ENCODE data around the gene LIMD2.

Gene LIMD2

DNA sequence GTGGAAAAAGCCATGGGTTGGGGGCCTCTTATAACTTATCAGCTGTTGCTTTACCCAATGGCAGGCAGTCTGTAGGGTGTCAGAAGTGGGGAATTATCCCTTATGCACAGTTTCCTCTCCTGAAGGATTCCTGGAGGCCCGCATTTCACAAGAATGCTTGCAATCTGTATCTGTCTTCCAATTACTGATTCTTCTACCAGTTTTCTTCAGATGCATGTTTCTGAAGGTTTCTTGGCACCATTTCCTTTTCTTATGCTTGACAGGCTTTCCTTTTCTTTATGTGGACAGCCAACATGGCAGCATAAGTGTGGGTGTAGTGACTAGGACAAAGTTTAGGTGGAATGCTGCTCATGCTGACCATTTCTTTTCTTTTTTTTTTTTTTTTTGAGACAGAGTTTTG is 41.6 kb downstream of the LIMD2 start:
- WGBS (ENCODE audit: insufficient coverage): no CpG with 5 or more reads among the region's 1 CpG
- Histone ChIP-seq H3K4me1 (ENCODE audit: control extremely low read depth in 1 of 4, control insufficient read depth in 4 of 4, insufficient read depth in 4 of 4, low read length in 3 of 4) (no peaks in the 10 kb centered on the region), H3K27ac (ENCODE audit: insufficient read depth in 1 of 2, low read depth in 1 of 2, low read length in 2 of 2, poor library complexity in 1 of 2, severe bottlenecking in 2 of 2) (no peak overlapping the region), H3K9me3 (ENCODE audit: control extremely low read depth in 1 of 5, control insufficient read depth in 4 of 5, insufficient read depth in 2 of 5, low read depth in 1 of 5, low read length in 4 of 5) (no peaks in the 10 kb centered on the region), H3K36me3 (ENCODE audit: control insufficient read depth in 4 of 4, insufficient read depth in 4 of 4, low read length in 3 of 4) (peaks cover 8 to 55% (median 25%) of the 10 kb centered on the region in 4 experiments), H3K4me3 (ENCODE audit: control insufficient read depth in 1 of 7, extremely low read depth in 1 of 7, insufficient read depth in 4 of 7, low read depth in 2 of 7, low read length in 6 of 7) (no peak overlapping the region), H3K27me3 (replicated peaks in 2 of 5; ENCODE audit: control insufficient read depth in 4 of 5, insufficient read depth in 5 of 5, low read length in 4 of 5) (no peaks in the 10 kb centered on the region)
- ChIA-PET CTCF (no interaction called here), POLR2A (no interaction called here)
- no peak for DNase-seq

DNA sequence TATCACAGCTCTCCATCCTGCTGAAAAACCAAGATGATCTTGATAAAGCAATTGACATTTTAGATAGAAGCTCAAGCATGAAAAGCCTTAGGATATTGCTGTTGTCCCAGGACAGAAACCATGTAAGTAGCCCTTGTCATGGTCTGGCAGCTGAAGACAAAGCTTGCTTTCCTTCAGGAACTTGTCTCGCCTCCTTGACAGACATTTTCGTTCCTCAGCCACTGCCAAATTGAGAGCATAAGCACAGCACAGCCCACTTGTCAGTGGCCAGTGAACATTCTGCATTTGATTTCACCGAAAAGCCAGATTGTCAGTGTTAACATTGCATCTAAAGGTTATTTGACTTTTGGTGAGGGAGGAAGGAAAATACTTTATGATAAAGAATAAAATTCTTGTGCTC is 42.1 kb downstream of the LIMD2 start:
- ChIA-PET POLR2A (no interaction called here), CTCF (interaction anchor here (0.9 to 1.4 kb wide), 4 partner anchors 8 to 65 kb away, joined by 3 to 4 read pairs (median 3); no protein-coding TSS in a partner anchor)
- no peak for DNase-seq
- Histone ChIP-seq H3K27me3 (replicated peaks in 2 of 5; ENCODE audit: control insufficient read depth in 4 of 5, insufficient read depth in 5 of 5, low read length in 4 of 5) (no peaks in the 10 kb centered on the region), H3K4me1 (ENCODE audit: control extremely low read depth in 1 of 4, control insufficient read depth in 4 of 4, insufficient read depth in 4 of 4, low read length in 3 of 4) (no peaks in the 10 kb centered on the region), H3K9me3 (ENCODE audit: control extremely low read depth in 1 of 5, control insufficient read depth in 4 of 5, insufficient read depth in 2 of 5, low read depth in 1 of 5, low read length in 4 of 5) (no peaks in the 10 kb centered on the region), H3K27ac (ENCODE audit: insufficient read depth in 1 of 2, low read depth in 1 of 2, low read length in 2 of 2, poor library complexity in 1 of 2, severe bottlenecking in 2 of 2) (no peak overlapping the region), H3K4me3 (ENCODE audit: control insufficient read depth in 1 of 7, extremely low read depth in 1 of 7, insufficient read depth in 4 of 7, low read depth in 2 of 7, low read length in 6 of 7) (no peak overlapping the region), H3K36me3 (ENCODE audit: control insufficient read depth in 4 of 4, insufficient read depth in 4 of 4, low read length in 3 of 4) (peaks cover 11 to 54% (median 27%) of the 10 kb centered on the region in 4 experiments)
- WGBS (ENCODE audit: insufficient coverage): 89% methylated on average over 2 of the region's 3 CpGs

DNA sequence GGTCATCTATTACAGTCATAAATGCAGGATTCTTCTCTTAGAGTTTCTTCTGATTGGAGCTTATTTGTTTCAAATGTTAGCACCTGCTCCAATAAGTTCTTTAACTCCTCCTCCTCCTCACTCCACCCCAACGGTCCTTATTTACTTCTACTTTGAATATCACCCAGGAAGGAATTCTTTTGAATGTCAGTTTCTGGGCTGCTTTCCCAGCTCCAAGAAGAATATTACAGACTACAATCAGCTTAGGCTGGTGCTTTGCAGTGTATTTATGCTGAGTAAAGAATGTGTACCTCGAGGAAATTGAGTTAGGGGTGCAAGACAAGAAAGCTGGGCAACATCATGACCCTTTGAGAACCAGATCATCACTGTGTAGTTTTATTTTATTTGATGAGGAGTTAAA is 46.9 kb downstream of the LIMD2 start:
- peaks cover 3 to 9% (median 6%) of the 10 kb centered on the region in 4 experiments for H3K4me1 ChIP-seq (ENCODE audit: control extremely low read depth in 1 of 4, control insufficient read depth in 4 of 4, insufficient read depth in 4 of 4, low read length in 3 of 4)
- no peak for DNase-seq
- POLR2A ChIA-PET: no interaction called here
- no peak overlapping the region for H3K4me3 ChIP-seq (ENCODE audit: control insufficient read depth in 1 of 7, extremely low read depth in 1 of 7, insufficient read depth in 4 of 7, low read depth in 2 of 7, low read length in 6 of 7)
- H3K27ac ChIP-seq (ENCODE audit: insufficient read depth in 1 of 2, low read depth in 1 of 2, low read length in 2 of 2, poor library complexity in 1 of 2, severe bottlenecking in 2 of 2): no peak overlapping the region
- no peaks in the 10 kb centered on the region for H3K27me3 ChIP-seq (replicated peaks in 2 of 5; ENCODE audit: control insufficient read depth in 4 of 5, insufficient read depth in 5 of 5, low read length in 4 of 5)
- peaks cover 9 to 36% (median 24%) of the 10 kb centered on the region in 4 experiments for H3K36me3 ChIP-seq (ENCODE audit: control insufficient read depth in 4 of 4, insufficient read depth in 4 of 4, low read length in 3 of 4)
- CTCF ChIA-PET: no interaction called here
- no CpG with 5 or more reads among the region's 2 CpGs for WGBS (ENCODE audit: insufficient coverage)
- no peaks in the 10 kb centered on the region for H3K9me3 ChIP-seq (ENCODE audit: control extremely low read depth in 1 of 5, control insufficient read depth in 4 of 5, insufficient read depth in 2 of 5, low read depth in 1 of 5, low read length in 4 of 5)

DNA sequence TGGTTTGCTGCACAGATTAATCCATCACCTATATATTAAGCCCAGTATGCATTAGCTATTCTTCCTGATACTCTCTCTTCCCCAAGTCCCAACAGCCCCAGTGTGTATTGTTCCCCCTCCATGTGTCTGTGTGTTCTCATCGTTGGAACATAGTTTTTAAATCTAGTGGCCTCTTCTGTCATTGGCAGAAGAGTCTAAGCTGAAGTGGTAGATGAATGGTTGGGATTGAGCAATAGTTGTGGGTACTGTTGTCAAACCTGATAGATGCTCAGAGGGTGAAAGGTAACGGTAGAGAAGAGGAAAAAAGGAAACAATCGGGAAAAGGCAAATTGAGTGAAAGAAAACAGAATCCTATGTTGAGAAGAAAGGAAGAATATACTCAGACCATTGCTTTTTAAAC is 47.8 kb downstream of the LIMD2 start:
- Histone ChIP-seq H3K27ac (ENCODE audit: insufficient read depth in 1 of 2, low read depth in 1 of 2, low read length in 2 of 2, poor library complexity in 1 of 2, severe bottlenecking in 2 of 2) (no peak overlapping the region), H3K4me1 (ENCODE audit: control extremely low read depth in 1 of 4, control insufficient read depth in 4 of 4, insufficient read depth in 4 of 4, low read length in 3 of 4) (peaks cover 3 to 9% (median 7%) of the 10 kb centered on the region in 4 experiments), H3K4me3 (ENCODE audit: control insufficient read depth in 1 of 7, extremely low read depth in 1 of 7, insufficient read depth in 4 of 7, low read depth in 2 of 7, low read length in 6 of 7) (no peak overlapping the region), H3K36me3 (ENCODE audit: control insufficient read depth in 4 of 4, insufficient read depth in 4 of 4, low read length in 3 of 4) (peaks cover 13 to 39% (median 27%) of the 10 kb centered on the region in 4 experiments), H3K9me3 (ENCODE audit: control extremely low read depth in 1 of 5, control insufficient read depth in 4 of 5, insufficient read depth in 2 of 5, low read depth in 1 of 5, low read length in 4 of 5) (no peaks in the 10 kb centered on the region), H3K27me3 (replicated peaks in 2 of 5; ENCODE audit: control insufficient read depth in 4 of 5, insufficient read depth in 5 of 5, low read length in 4 of 5) (no peaks in the 10 kb centered on the region)
- ChIA-PET CTCF (no interaction called here), POLR2A (no interaction called here)
- no peak for DNase-seq
- WGBS (ENCODE audit: insufficient coverage): 67% methylated on average over 1 of the region's 3 CpGs

DNA sequence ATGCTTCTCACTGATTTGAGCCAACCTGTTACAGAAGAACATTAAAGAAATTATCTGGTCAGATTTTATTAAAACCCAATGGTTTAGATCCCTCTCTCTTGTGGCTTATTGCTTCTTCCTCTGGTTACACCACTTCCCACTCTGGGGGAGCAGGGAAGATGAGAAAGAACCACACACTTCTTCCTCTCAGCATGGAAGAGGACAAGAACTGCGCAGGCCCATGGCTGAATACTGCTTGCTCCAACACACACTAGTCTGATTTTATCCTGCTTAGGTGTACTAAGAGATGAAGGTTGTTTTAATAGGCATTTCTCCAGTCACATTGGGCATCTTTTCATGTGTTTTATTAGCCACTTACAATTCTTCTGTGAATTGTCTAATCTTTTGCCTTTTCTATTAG is 50.1 kb downstream of the LIMD2 start:
- no peaks in the 10 kb centered on the region for H3K9me3 ChIP-seq (ENCODE audit: control extremely low read depth in 1 of 5, control insufficient read depth in 4 of 5, insufficient read depth in 2 of 5, low read depth in 1 of 5, low read length in 4 of 5)
- H3K4me3 ChIP-seq (ENCODE audit: control insufficient read depth in 1 of 7, extremely low read depth in 1 of 7, insufficient read depth in 4 of 7, low read depth in 2 of 7, low read length in 6 of 7): no peak overlapping the region
- POLR2A ChIA-PET: no interaction called here
- peaks cover 17 to 51% (median 31%) of the 10 kb centered on the region in 4 experiments for H3K36me3 ChIP-seq (ENCODE audit: control insufficient read depth in 4 of 4, insufficient read depth in 4 of 4, low read length in 3 of 4)
- H3K27me3 ChIP-seq (replicated peaks in 2 of 5; ENCODE audit: control insufficient read depth in 4 of 5, insufficient read depth in 5 of 5, low read length in 4 of 5): no peaks in the 10 kb centered on the region
- peaks cover 3 to 22% (median 13%) of the 10 kb centered on the region in 4 experiments for H3K4me1 ChIP-seq (ENCODE audit: control extremely low read depth in 1 of 4, control insufficient read depth in 4 of 4, insufficient read depth in 4 of 4, low read length in 3 of 4)
- no CpG with 5 or more reads among the region's 1 CpG for WGBS (ENCODE audit: insufficient coverage)
- peak in 2 of 3 donors; percentile 28 to 45 for DNase-seq
- CTCF ChIA-PET: no interaction called here
- no peak overlapping the region for H3K27ac ChIP-seq (ENCODE audit: insufficient read depth in 1 of 2, low read depth in 1 of 2, low read length in 2 of 2, poor library complexity in 1 of 2, severe bottlenecking in 2 of 2)

DNA sequence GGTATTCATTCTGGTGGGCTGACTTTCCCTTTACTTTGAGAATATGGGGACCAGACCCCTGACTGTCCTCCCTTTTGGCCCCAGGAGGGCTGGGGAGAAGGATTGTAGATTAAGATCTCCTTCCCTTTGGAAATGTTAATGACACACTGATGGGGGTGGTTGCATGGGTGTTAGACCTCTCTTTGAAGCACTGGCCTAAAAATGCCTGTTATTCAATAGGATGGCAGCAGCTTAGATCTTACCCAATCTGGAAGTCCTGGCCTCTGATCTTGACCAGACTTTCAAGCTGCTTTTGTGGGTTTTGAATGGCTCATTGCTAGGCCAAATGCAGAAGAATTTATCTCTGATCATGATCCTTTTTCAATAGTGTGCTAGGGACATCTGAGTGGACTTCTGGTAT is 52.0 kb downstream of the LIMD2 start:
- H3K4me1 ChIP-seq (ENCODE audit: control extremely low read depth in 1 of 4, control insufficient read depth in 4 of 4, insufficient read depth in 4 of 4, low read length in 3 of 4): peaks cover 3 to 28% (median 14%) of the 10 kb centered on the region in 4 experiments
- CTCF ChIA-PET: interaction anchor here (1.3 to 1.4 kb wide), 2 partner anchors 13 to 41 kb away, joined by 3 to 5 read pairs; no protein-coding TSS in a partner anchor
- H3K36me3 ChIP-seq (ENCODE audit: control insufficient read depth in 4 of 4, insufficient read depth in 4 of 4, low read length in 3 of 4): peaks cover 16 to 41% (median 25%) of the 10 kb centered on the region in 4 experiments
- H3K4me3 ChIP-seq (ENCODE audit: control insufficient read depth in 1 of 7, extremely low read depth in 1 of 7, insufficient read depth in 4 of 7, low read depth in 2 of 7, low read length in 6 of 7): no peak overlapping the region
- no peak overlapping the region for H3K27ac ChIP-seq (ENCODE audit: insufficient read depth in 1 of 2, low read depth in 1 of 2, low read length in 2 of 2, poor library complexity in 1 of 2, severe bottlenecking in 2 of 2)
- no peaks in the 10 kb centered on the region for H3K9me3 ChIP-seq (ENCODE audit: control extremely low read depth in 1 of 5, control insufficient read depth in 4 of 5, insufficient read depth in 2 of 5, low read depth in 1 of 5, low read length in 4 of 5)
- POLR2A ChIA-PET: no interaction called here
- no peaks in the 10 kb centered on the region for H3K27me3 ChIP-seq (replicated peaks in 2 of 5; ENCODE audit: control insufficient read depth in 4 of 5, insufficient read depth in 5 of 5, low read length in 4 of 5)
- no peak for DNase-seq

DNA sequence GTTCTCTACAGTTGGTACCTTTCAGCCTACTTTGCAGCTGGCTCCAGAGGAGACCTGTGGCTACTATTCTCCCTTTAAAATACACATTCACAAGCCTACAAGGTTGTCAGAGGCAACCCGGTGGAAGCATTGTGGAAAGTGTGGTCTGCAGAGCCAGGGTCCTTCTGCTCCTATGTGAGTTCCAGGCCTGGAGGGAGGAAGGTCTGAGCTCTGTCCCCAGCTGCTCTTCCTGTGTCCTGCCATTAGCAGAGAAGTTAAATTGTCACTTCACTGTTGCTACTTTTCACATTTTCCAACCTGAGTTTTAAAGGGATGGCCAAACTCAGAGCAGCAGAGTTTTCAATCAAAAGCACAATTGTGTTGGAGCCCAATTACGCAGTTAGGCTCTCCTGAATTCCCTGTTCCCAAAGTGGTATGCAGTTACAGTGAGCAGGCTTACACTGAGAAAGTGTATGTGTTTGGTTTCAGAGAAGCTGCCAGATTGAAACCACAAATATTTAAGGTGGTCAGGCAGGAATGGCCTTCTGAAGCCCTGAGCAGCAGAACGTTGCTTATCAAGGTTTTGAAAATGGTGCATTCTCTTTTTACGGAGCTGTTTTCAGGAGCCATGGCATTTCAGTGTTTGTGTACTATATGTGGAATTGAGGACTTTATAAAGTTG is 52.7 kb downstream of the LIMD2 start:
- H3K4me1 ChIP-seq (ENCODE audit: control extremely low read depth in 1 of 4, control insufficient read depth in 4 of 4, insufficient read depth in 4 of 4, low read length in 3 of 4): peaks cover 3 to 29% (median 14%) of the 10 kb centered on the region in 4 experiments
- WGBS (ENCODE audit: insufficient coverage): 97% methylated on average over 4 of the region's 4 CpGs
- DNase-seq: no peak
- no peak overlapping the region for H3K4me3 ChIP-seq (ENCODE audit: control insufficient read depth in 1 of 7, extremely low read depth in 1 of 7, insufficient read depth in 4 of 7, low read depth in 2 of 7, low read length in 6 of 7)
- H3K27me3 ChIP-seq (replicated peaks in 2 of 5; ENCODE audit: control insufficient read depth in 4 of 5, insufficient read depth in 5 of 5, low read length in 4 of 5): no peaks in the 10 kb centered on the region
- H3K9me3 ChIP-seq (ENCODE audit: control extremely low read depth in 1 of 5, control insufficient read depth in 4 of 5, insufficient read depth in 2 of 5, low read depth in 1 of 5, low read length in 4 of 5): no peaks in the 10 kb centered on the region
- peaks cover 11 to 35% (median 18%) of the 10 kb centered on the region in 4 experiments for H3K36me3 ChIP-seq (ENCODE audit: control insufficient read depth in 4 of 4, insufficient read depth in 4 of 4, low read length in 3 of 4)
- ChIA-PET CTCF (interaction anchor here (1.3 to 1.4 kb wide), 2 partner anchors 12 to 40 kb away, joined by 3 to 5 read pairs; no protein-coding TSS in a partner anchor), POLR2A (no interaction called here)
- H3K27ac ChIP-seq (ENCODE audit: insufficient read depth in 1 of 2, low read depth in 1 of 2, low read length in 2 of 2, poor library complexity in 1 of 2, severe bottlenecking in 2 of 2): no peak overlapping the region
